Mesothelial cell of epicardium (in vitro differentiated cells): Measurements from ENCODE around the gene PRKN. TPM values are rescaled to one million over a fixed set of nuclear protein-coding genes. Genes with fewer than 3 reads are reported as not detected.

Experiments used
- DNase-seq, 2 experiments: peaks; one replicate each; pipeline ENCODE4 v3.0.0; 2021; ENCODE audit warnings: low spot score in 2 of 2; ENCODE audit not compliant: unreplicated experiment in 2 of 2
- H3K27ac Mint-ChIP-seq: 2 replicates; pipeline ENCODE4 v1.8.0; 2021; ENCODE audit warnings: mixed read lengths
- H3K27me3 Mint-ChIP-seq: 2 replicates; pipeline ENCODE4 v1.8.0; 2021; ENCODE audit warnings: low read depth, mixed read lengths
- H3K36me3 Mint-ChIP-seq: 2 replicates; pipeline ENCODE4 v1.8.0; 2021; ENCODE audit warnings: mixed read lengths
- H3K4me1 Mint-ChIP-seq: 2 replicates; pipeline ENCODE4 v1.8.0; 2021; ENCODE audit warnings: mixed read lengths
- H3K4me3 Mint-ChIP-seq: 2 replicates; pipeline ENCODE4 v1.8.0; 2021; ENCODE audit warnings: mild to moderate bottlenecking, moderate library complexity, mixed read lengths
- H3K9me3 Mint-ChIP-seq: 2 replicates; pipeline ENCODE4 v1.8.0; 2021; ENCODE audit warnings: mixed read lengths
- CTCF ChIP-seq: fragments of 200-600 bp; sonication (generic); IDR thresholded peaks from one replicate; pipeline ENCODE4 v1.5.0; 2021; ENCODE audit warnings: antibody characterized with exemption; ENCODE audit not compliant: unreplicated experiment
- total RNA-seq: library from RNA; stranded (reverse); gene quantifications from 3 replicates; pipeline ENCODE4 v1.2.1, GENCODE V29; 2021

Gene PRKN
- total RNA-seq, 1 donor from 2014 or later, result 7.6 TPM

GRCh38 chr6:161532536-161532935, 1195.0 kb downstream of the PRKN start:
- Mint-ChIP-seq H3K4me1 (no peaks in the 10 kb centered on the region), H3K9me3 (no peaks in the 10 kb centered on the region), H3K27me3 (no peaks in the 10 kb centered on the region), H3K27ac (no peak overlapping the region), H3K4me3 (no peak overlapping the region), H3K36me3 (no peaks in the 10 kb centered on the region)
- TF ChIP-seq CTCF, result no peak
- DNase-seq, result no peak

GRCh38 chr6:161526794-161527193, 1200.8 kb downstream of the PRKN start:
- H3K36me3 Mint-ChIP-seq, result no peaks in the 10 kb centered on the region
- H3K4me1 Mint-ChIP-seq, result no peaks in the 10 kb centered on the region
- no peak overlapping the region for H3K4me3 Mint-ChIP-seq
- peaks cover 18% of the 10 kb centered on the region for H3K27me3 Mint-ChIP-seq
- H3K9me3 Mint-ChIP-seq, result peaks cover 4% of the 10 kb centered on the region
- H3K27ac Mint-ChIP-seq, result no peak overlapping the region
- DNase-seq, result no peak
- no peak for TF ChIP-seq CTCF

- DNase-seq, result no peak
- TF ChIP-seq CTCF, result no peak
- peaks cover 23% of the 10 kb centered on the region for H3K27me3 Mint-ChIP-seq
- no peaks in the 10 kb centered on the region for H3K4me1 Mint-ChIP-seq
- H3K27ac Mint-ChIP-seq, result no peak overlapping the region
- H3K36me3 Mint-ChIP-seq, result no peaks in the 10 kb centered on the region
- peaks cover 15% of the 10 kb centered on the region for H3K9me3 Mint-ChIP-seq
- no peak overlapping the region for H3K4me3 Mint-ChIP-seq
Measured at GRCh38 chr6:161523362-161523761, 1204.2 kb downstream of the PRKN start.

GRCh38 chr6:161522276-161522675, 1205.3 kb downstream of the PRKN start:
- TF ChIP-seq CTCF, result no peak
- peaks cover 15% of the 10 kb centered on the region for H3K9me3 Mint-ChIP-seq
- H3K27me3 Mint-ChIP-seq, result peaks cover 23% of the 10 kb centered on the region
- no peak for DNase-seq
- H3K27ac Mint-ChIP-seq, result no peak overlapping the region
- no peaks in the 10 kb centered on the region for H3K4me1 Mint-ChIP-seq
- no peak overlapping the region for H3K4me3 Mint-ChIP-seq
- H3K36me3 Mint-ChIP-seq, result no peaks in the 10 kb centered on the region

GRCh38 chr6:161511447-161512095, 1216.0 kb downstream of the PRKN start:
- no peak for DNase-seq

More at GRCh38 chr6:161511447-161512095, 1216.0 kb downstream of the PRKN start:
- H3K4me3 Mint-ChIP-seq, result no peak overlapping the region
- H3K36me3 Mint-ChIP-seq, result no peaks in the 10 kb centered on the region
- no peaks in the 10 kb centered on the region for H3K9me3 Mint-ChIP-seq
- no peaks in the 10 kb centered on the region for H3K4me1 Mint-ChIP-seq
- no peak for TF ChIP-seq CTCF
- H3K27ac Mint-ChIP-seq, result no peak overlapping the region
- H3K27me3 Mint-ChIP-seq, result no peaks in the 10 kb centered on the region
